Mesenchymal stem cell (in vitro differentiated cells and primary cell): ENCODE results near the gene NGFR.

Experiments used
- DNase-seq: peaks from one replicate; pipeline ENCODE4 v3.0.0-alpha.2; 2013
- H2AFZ ChIP-seq: one replicate; pipeline ENCODE4 v1.6.1; 2013; ENCODE audit warnings: low read depth, mild to moderate bottlenecking, control low read depth, inconsistent platforms, low read length, moderate library complexity
- H2AK5ac ChIP-seq: 2 replicates; pipeline ENCODE4 v1.6.1; 2013; ENCODE audit warnings: low read length, moderate library complexity, mild to moderate bottlenecking, inconsistent platforms; ENCODE audit not compliant: severe bottlenecking
- H2BK120ac ChIP-seq: one replicate; pipeline ENCODE4 v1.6.1; 2013; ENCODE audit warnings: low read depth, mild to moderate bottlenecking, inconsistent platforms, low read length, moderate library complexity
- H2BK12ac ChIP-seq, 2 experiments: one replicate each; pipeline ENCODE4 v1.6.1; 2013; ENCODE audit warnings: inconsistent platforms in 2 of 2, low read length in 2 of 2, mild to moderate bottlenecking in 2 of 2, moderate library complexity in 2 of 2, control low read depth in 1 of 2
- H2BK15ac ChIP-seq: one replicate; pipeline ENCODE4 v1.6.1; 2013; ENCODE audit warnings: mild to moderate bottlenecking, low read depth, inconsistent platforms; ENCODE audit not compliant: poor library complexity, severe bottlenecking
- H2BK5ac ChIP-seq: 2 replicates; pipeline ENCODE4 v1.6.1; 2013; ENCODE audit warnings: low read depth, mild to moderate bottlenecking, low read length, control low read depth, inconsistent platforms; ENCODE audit not compliant: poor library complexity, severe bottlenecking
- H3K14ac ChIP-seq, 2 experiments: one replicate each; pipeline ENCODE4 v1.6.1; 2013; ENCODE audit warnings: inconsistent platforms in 2 of 2, low read length in 2 of 2, control low read depth in 1 of 2, mild to moderate bottlenecking in 1 of 2, moderate library complexity in 1 of 2
- H3K18ac ChIP-seq, 2 experiments: one replicate each; pipeline ENCODE4 v1.6.1; 2013; ENCODE audit warnings: inconsistent platforms in 2 of 2, low read length in 2 of 2, control low read depth in 1 of 2, low read depth in 1 of 2, mild to moderate bottlenecking in 1 of 2
- H3K23ac ChIP-seq, 2 experiments: one replicate each; pipeline ENCODE4 v1.6.1; 2013; ENCODE audit warnings: inconsistent platforms in 2 of 2, low read length in 2 of 2, mild to moderate bottlenecking in 2 of 2, moderate library complexity in 2 of 2, control low read depth in 1 of 2
- H3K27ac ChIP-seq: 2 replicates; pipeline ENCODE4 v1.5.1; 2013; ENCODE audit warnings: mild to moderate bottlenecking, moderate library complexity, low read length, control low read depth, inconsistent platforms; ENCODE audit not compliant: poor library complexity, severe bottlenecking
- H3K27me3 ChIP-seq, 2 experiments: 2 replicates each; pipeline versions ENCODE4 v1.6.1 to v1.7.0; 2013; ENCODE audit warnings: low read length in 2 of 2, mild to moderate bottlenecking in 2 of 2, moderate library complexity in 2 of 2, control low read depth in 1 of 2, inconsistent platforms in 1 of 2; ENCODE audit not compliant: control insufficient read depth in 1 of 2, insufficient read depth in 1 of 2
- H3K36me3 ChIP-seq, 2 experiments: 2 replicates each; pipeline versions ENCODE4 v1.6.1 to v1.7.0; 2013; ENCODE audit warnings: low read length in 2 of 2, control low read depth in 1 of 2, inconsistent platforms in 1 of 2, low read depth in 1 of 2, mild to moderate bottlenecking in 1 of 2; ENCODE audit not compliant: insufficient read depth in 2 of 2, control insufficient read depth in 1 of 2
- H3K4ac ChIP-seq, 2 experiments: one replicate each; pipeline ENCODE4 v1.6.1; 2013; ENCODE audit warnings: inconsistent platforms in 2 of 2, low read length in 2 of 2, mild to moderate bottlenecking in 2 of 2, moderate library complexity in 2 of 2, control low read depth in 1 of 2, low read depth in 1 of 2
- H3K4me1 ChIP-seq: 2 replicates; pipeline ENCODE4 v1.6.1; 2013; ENCODE audit warnings: low read depth, low read length, control low read depth; ENCODE audit not compliant: control insufficient read depth, insufficient read depth
- H3K4me2 ChIP-seq: 2 replicates; pipeline ENCODE4 v1.6.1; 2013; ENCODE audit warnings: low read length, mild to moderate bottlenecking, inconsistent platforms; ENCODE audit not compliant: poor library complexity, severe bottlenecking
- H3K4me3 ChIP-seq, 2 experiments: 2 replicates each; pipeline versions ENCODE4 v1.5.1 to v1.7.0; 2013; ENCODE audit warnings: low read length in 2 of 2, mild to moderate bottlenecking in 2 of 2, control low read depth in 1 of 2, low read depth in 1 of 2; ENCODE audit not compliant: insufficient read depth in 1 of 2
- H3K79me1 ChIP-seq: replicated peaks from 2 replicates; pipeline ENCODE4 v1.6.1; 2013; ENCODE audit warnings: mild to moderate bottlenecking, control low read depth, low read length, inconsistent platforms; ENCODE audit not compliant: poor library complexity, severe bottlenecking
- H3K9ac ChIP-seq: 2 replicates; pipeline ENCODE4 v1.7.0; 2013; ENCODE audit warnings: mild to moderate bottlenecking, low read length, moderate library complexity
- H3K9me3 ChIP-seq: 2 replicates; pipeline ENCODE4 v1.7.0; 2013; ENCODE audit warnings: mild to moderate bottlenecking, low read length; ENCODE audit not compliant: control insufficient read depth
- H4K8ac ChIP-seq: one replicate; pipeline ENCODE4 v1.6.1; 2013; ENCODE audit warnings: inconsistent platforms, mild to moderate bottlenecking, low read length, moderate library complexity
- H4K91ac ChIP-seq: one replicate; pipeline ENCODE4 v1.6.1; 2013; ENCODE audit warnings: mild to moderate bottlenecking, low read length, inconsistent platforms
- WGBS: methylation state at CpG from one replicate; pipeline ENCODE4 v1.1.7; 2013; ENCODE audit warnings: mixed read lengths; 5-methylcytosine and 5-hydroxymethylcytosine counted together

The NGFR gene

DNA sequence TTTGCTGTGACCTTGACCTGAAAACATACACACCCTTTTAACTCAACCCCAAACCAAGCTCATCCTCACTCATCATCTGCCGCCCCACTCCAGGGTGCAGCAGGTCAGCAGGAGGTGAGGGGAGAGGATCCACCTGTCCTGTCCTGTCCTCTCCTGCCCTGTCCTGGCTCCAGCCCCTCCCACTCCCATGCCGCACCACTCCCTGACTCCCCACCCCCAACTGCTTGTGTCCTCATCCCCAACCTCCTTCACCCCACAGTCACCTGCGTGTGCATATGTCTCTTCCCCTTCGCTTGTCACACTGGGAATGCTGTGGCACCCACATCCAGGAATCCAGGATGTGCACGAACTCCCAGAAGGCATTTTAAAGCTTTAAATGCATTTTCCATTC, 15.6 kb downstream of the NGFR start:
- H3K4me1 ChIP-seq = peaks cover 35% of the 10 kb centered on the region
- H2BK120ac ChIP-seq = no peak overlapping the region
- no peaks in the 10 kb centered on the region for H3K79me1 ChIP-seq
- no peak overlapping the region for H2AFZ ChIP-seq
- H3K4me3 ChIP-seq = no peak overlapping the region
- H3K23ac ChIP-seq = no peak overlapping the region
- no peak overlapping the region for H3K18ac ChIP-seq
- 87% methylated on average over 5 of the region's 5 CpGs for WGBS
- no peak overlapping the region for H2BK5ac ChIP-seq
- no peak overlapping the region for H2BK12ac ChIP-seq
- H3K36me3 ChIP-seq = no peaks in the 10 kb centered on the region
- no peak overlapping the region for H3K4ac ChIP-seq
- H3K9ac ChIP-seq = no peak overlapping the region
- DNase-seq = no peak
- no peak overlapping the region for H2BK15ac ChIP-seq
- H3K4me2 ChIP-seq = no peak overlapping the region
- H4K91ac ChIP-seq = no peak overlapping the region
- H3K27me3 ChIP-seq = peaks cover 39 to 67% of the 10 kb centered on the region in 2 experiments
- no peaks in the 10 kb centered on the region for H3K9me3 ChIP-seq
- H4K8ac ChIP-seq = no peak overlapping the region
- H3K27ac ChIP-seq = no peak overlapping the region
- H2AK5ac ChIP-seq = no peak overlapping the region
- H3K14ac ChIP-seq = no peak overlapping the region

- Histone ChIP-seq H4K8ac (no peak overlapping the region), H2BK120ac (no peak overlapping the region), H3K4me2 (no peak overlapping the region), H3K79me1 (no peaks in the 10 kb centered on the region), H3K9me3 (no peaks in the 10 kb centered on the region), H3K27me3 (peaks cover 34 to 60% of the 10 kb centered on the region in 2 experiments), H3K14ac (no peak overlapping the region), H2AK5ac (no peak overlapping the region), H3K27ac (no peak overlapping the region), H2BK12ac (peak overlapping the region in 1 of 2 experiments; percentile 1), H3K4ac (no peak overlapping the region), H2BK15ac (no peak overlapping the region), H3K9ac (no peak overlapping the region), H3K36me3 (no peaks in the 10 kb centered on the region), H4K91ac (no peak overlapping the region), H3K18ac (no peak overlapping the region), H3K4me3 (no peak overlapping the region), H2BK5ac (no peak overlapping the region), H3K4me1 (peaks cover 40% of the 10 kb centered on the region), H3K23ac (no peak overlapping the region), H2AFZ (no peak overlapping the region)
- DNase-seq = no peak
- 67% methylated on average over 16 of the region's 16 CpGs for WGBS
Measured at GRCh38 chr17:49511810-49512209, 16.7 kb downstream of the NGFR start.

DNA sequence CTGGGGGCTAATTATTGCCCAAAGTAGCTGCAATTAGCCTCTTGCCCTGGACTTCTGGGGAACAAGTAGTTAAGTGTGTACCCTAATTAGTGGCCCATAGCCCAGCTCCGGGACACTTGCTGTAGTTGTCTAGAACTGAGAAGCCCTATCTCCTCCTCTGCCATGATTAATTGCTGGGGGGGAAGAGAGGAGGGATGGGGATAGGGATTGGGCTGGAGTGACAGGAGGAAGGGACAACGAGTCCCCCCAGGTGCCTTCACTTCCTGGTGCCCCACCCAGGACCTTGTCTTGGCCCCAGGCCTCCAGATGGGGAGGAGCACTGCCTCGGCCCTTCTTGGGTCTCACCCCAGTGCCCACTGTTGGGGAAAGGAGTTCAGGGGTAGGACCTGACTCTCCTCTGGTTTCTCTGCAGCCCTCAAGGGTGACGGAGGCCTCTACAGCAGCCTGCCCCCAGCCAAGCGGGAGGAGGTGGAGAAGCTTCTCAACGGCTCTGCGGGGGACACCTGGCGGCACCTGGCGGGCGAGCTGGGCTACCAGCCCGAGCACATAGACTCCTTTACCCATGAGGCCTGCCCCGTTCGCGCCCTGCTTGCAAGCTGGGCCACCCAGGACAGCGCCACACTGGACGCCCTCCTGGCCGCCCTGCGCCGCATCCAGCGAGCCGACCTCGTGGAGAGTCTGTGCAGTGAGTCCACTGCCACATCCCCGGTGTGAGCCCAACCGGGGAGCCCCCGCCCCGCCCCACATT, 17.4 kb downstream of the NGFR start:
- peaks cover 27 to 53% of the 10 kb centered on the region in 2 experiments for H3K27me3 ChIP-seq
- no peak overlapping the region for H2BK120ac ChIP-seq
- no peak overlapping the region for H3K4me3 ChIP-seq
- no peak overlapping the region for H2BK5ac ChIP-seq
- H2AK5ac ChIP-seq = no peak overlapping the region
- H3K4me2 ChIP-seq = no peak overlapping the region
- 84% methylated on average over 26 of the region's 26 CpGs for WGBS
- no peaks in the 10 kb centered on the region for H3K9me3 ChIP-seq
- DNase-seq = no peak
- H4K8ac ChIP-seq = no peak overlapping the region
- H3K36me3 ChIP-seq = no peaks in the 10 kb centered on the region
- no peak overlapping the region for H3K18ac ChIP-seq
- no peak overlapping the region for H3K14ac ChIP-seq
- no peaks in the 10 kb centered on the region for H3K79me1 ChIP-seq
- H4K91ac ChIP-seq = no peak overlapping the region
- no peak overlapping the region for H3K9ac ChIP-seq
- no peak overlapping the region for H2BK15ac ChIP-seq
- no peak overlapping the region for H3K4ac ChIP-seq
- no peak overlapping the region for H3K23ac ChIP-seq
- H2AFZ ChIP-seq = no peak overlapping the region
- H2BK12ac ChIP-seq = no peak overlapping the region
- no peak overlapping the region for H3K27ac ChIP-seq
- H3K4me1 ChIP-seq = peaks cover 40% of the 10 kb centered on the region

GRCh38 chr17:49513044-49513395, 17.9 kb downstream of the NGFR start:
- Histone ChIP-seq H4K8ac (no peak overlapping the region), H3K18ac (peak overlapping the region in 1 of 2 experiments; percentile 56), H3K14ac (no peak overlapping the region), H3K27me3 (peaks cover 22 to 49% of the 10 kb centered on the region in 2 experiments), H3K79me1 (no peaks in the 10 kb centered on the region), H2AFZ (no peak overlapping the region), H2AK5ac (no peak overlapping the region), H3K36me3 (no peaks in the 10 kb centered on the region), H4K91ac (no peak overlapping the region), H3K4me1 (peaks cover 40% of the 10 kb centered on the region), H3K9ac (no peak overlapping the region), H3K4ac (no peak overlapping the region), H2BK15ac (no peak overlapping the region), H2BK120ac (no peak overlapping the region), H3K23ac (no peak overlapping the region), H3K9me3 (no peaks in the 10 kb centered on the region), H3K27ac (no peak overlapping the region), H3K4me2 (no peak overlapping the region), H2BK12ac (peak overlapping the region in 1 of 2 experiments; percentile 74), H2BK5ac (no peak overlapping the region), H3K4me3 (no peak overlapping the region)
- DNase-seq = no peak
- WGBS = 84% methylated on average over 4 of the region's 6 CpGs
